ENCODE data around the gene DDX51. TPM values are rescaled to one million over a fixed set of nuclear protein-coding genes. Genes with fewer than 3 reads are reported as not detected.

Gene DDX51
- total RNA-seq, 1 experiment from 2014 or later, result 38.1 TPM

- no peaks in the 10 kb centered on the region for H3K79me2 ChIP-seq (ENCODE audit: insufficient read depth, low read length)
- CTCF ChIA-PET, result no interaction called here
- no peaks in the 10 kb centered on the region for H3K27me3 ChIP-seq (ENCODE audit: insufficient read depth, low read length)
- no peak overlapping the region for H3K4me3 ChIP-seq (replicated peaks in 1 of 2; ENCODE audit: low read depth in 1 of 2, low read length in 2 of 2)
- POLR2A ChIA-PET, result no interaction called here
- no peaks in the 10 kb centered on the region for H3K9me3 ChIP-seq (ENCODE audit: control insufficient read depth in 1 of 2, insufficient read depth in 1 of 2, low read depth in 1 of 2, low read length in 2 of 2)
- no peak overlapping the region for H3K4me2 ChIP-seq (ENCODE audit: low read length)
- DNase-seq (ENCODE audit: low read depth, low spot score), result no peak
- no peak for ATAC-seq
- TF ChIP-seq RAD21 (IDR thresholded peaks at IDR 0.05; ENCODE audit: low read depth) (no peak), POLR2AphosphoS5 (IDR thresholded peaks at IDR 0.05; ENCODE audit: low read depth, low read length) (no peak), SRF (IDR thresholded peaks at IDR 0.05; ENCODE audit: low read depth) (no peak), CEBPB (IDR thresholded peaks at IDR 0.05; ENCODE audit: low read depth) (no peak), EGR1 (IDR thresholded peaks at IDR 0.05; ENCODE audit: low read depth) (no peak), ELF1 (IDR thresholded peaks at IDR 0.05; ENCODE audit: borderline replicate concordance, low read depth) (no peak), ZBTB33 (IDR thresholded peaks at IDR 0.05; ENCODE audit: extremely low read depth, insufficient replicate concordance, low read length) (no peak), POLR2A (IDR thresholded peaks at IDR 0.05; ENCODE audit: borderline replicate concordance, extremely low read depth, insufficient read depth, insufficient read length) (no peak), ATF3 (IDR thresholded peaks at IDR 0.05) (no peak), TCF7L2 (IDR thresholded peaks at IDR 0.05; ENCODE audit: borderline replicate concordance, extremely low read depth, insufficient read depth, insufficient read length) (no peak), JUND (IDR thresholded peaks at IDR 0.05) (no peak)
- no peaks in the 10 kb centered on the region for H3K4me1 ChIP-seq (ENCODE audit: control insufficient read depth in 1 of 2, insufficient read depth in 2 of 2, low read length in 2 of 2)
- RAD21 ChIA-PET (ENCODE audit: low non-redundant PET in 1 of 2, low total read pairs in 2 of 2, uncharacterized antibody in 2 of 2, unreplicated experiment in 2 of 2), result no interaction called here
- no peak overlapping the region for H3K9ac ChIP-seq (ENCODE audit: low read length)
- BruUV-seq (replicated peaks), result no TSS peak
- H3K9me2 ChIP-seq (ENCODE audit: insufficient read depth), result no peaks in the 10 kb centered on the region
- no peak overlapping the region for H3K27ac ChIP-seq (ENCODE audit: low read depth, low read length)
- H3K36me3 ChIP-seq (ENCODE audit: control insufficient read depth in 1 of 2, insufficient read depth in 2 of 2, low read length in 2 of 2), result peaks cover 4 to 11% of the 10 kb centered on the region in 2 experiments; a peak in 2 of 4 replicates
- H4K20me1 ChIP-seq (ENCODE audit: insufficient read depth), result no peaks in the 10 kb centered on the region
- no peak overlapping the region for H2AFZ ChIP-seq (ENCODE audit: low read depth, low read length, poor library complexity, severe bottlenecking)
- intact Hi-C loops (cut with micrococcal nuclease), result no loop called here
Measured at GRCh38 chr12:132109741-132110140, 34.4 kb downstream of the DDX51 start.

Data from HCT116 (cell line).